ENCODE data around the gene KLHL1. TPM values are rescaled to one million over a fixed set of nuclear protein-coding genes. Genes with fewer than 3 reads are reported as not detected.

The KLHL1 gene
- polyA plus RNA-seq, 1 donor from 2014 or later = 15.5 TPM

DNA sequence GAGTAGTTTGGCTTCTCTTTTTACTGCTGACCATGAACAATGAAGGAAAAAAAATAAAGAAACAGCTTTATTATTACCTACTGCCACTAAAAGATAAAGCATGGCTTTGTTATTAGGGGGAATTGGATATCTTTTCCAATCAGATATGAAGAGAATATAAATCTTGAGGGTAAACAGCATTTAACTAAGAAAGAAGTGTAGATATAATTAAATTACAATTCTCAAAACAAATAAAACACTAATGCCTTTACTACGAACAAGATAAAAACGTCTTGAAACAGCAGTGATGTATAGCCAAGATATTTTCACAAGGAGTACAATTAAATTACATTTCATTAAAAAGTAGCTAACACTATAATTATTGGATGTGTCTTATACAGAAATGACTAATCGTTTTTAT, 426.5 kb downstream of the KLHL1 start:
- no peak overlapping the region for H3K4me3 ChIP-seq (ENCODE audit: low read length)
- H2AFZ ChIP-seq (ENCODE audit: low read depth, low read length) = no peak overlapping the region
- H3F3A ChIP-seq (ENCODE audit: insufficient read depth, low read length, poor library complexity, severe bottlenecking) = no peaks in the 10 kb centered on the region
- TF ChIP-seq, protein P1, sequence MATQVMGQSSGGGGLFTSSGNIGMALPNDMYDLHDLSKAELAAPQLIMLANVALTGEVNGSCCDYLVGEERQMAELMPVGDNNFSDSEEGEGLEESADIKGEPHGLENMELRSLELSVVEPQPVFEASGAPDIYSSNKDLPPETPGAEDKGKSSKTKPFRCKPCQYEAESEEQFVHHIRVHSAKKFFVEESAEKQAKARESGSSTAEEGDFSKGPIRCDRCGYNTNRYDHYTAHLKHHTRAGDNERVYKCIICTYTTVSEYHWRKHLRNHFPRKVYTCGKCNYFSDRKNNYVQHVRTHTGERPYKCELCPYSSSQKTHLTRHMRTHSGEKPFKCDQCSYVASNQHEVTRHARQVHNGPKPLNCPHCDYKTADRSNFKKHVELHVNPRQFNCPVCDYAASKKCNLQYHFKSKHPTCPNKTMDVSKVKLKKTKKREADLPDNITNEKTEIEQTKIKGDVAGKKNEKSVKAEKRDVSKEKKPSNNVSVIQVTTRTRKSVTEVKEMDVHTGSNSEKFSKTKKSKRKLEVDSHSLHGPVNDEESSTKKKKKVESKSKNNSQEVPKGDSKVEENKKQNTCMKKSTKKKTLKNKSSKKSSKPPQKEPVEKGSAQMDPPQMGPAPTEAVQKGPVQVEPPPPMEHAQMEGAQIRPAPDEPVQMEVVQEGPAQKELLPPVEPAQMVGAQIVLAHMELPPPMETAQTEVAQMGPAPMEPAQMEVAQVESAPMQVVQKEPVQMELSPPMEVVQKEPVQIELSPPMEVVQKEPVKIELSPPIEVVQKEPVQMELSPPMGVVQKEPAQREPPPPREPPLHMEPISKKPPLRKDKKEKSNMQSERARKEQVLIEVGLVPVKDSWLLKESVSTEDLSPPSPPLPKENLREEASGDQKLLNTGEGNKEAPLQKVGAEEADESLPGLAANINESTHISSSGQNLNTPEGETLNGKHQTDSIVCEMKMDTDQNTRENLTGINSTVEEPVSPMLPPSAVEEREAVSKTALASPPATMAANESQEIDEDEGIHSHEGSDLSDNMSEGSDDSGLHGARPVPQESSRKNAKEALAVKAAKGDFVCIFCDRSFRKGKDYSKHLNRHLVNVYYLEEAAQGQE (IDR thresholded peaks at IDR 0.05; ENCODE audit: borderline replicate concordance) = no peak
- TF ChIP-seq EP300 (conservative IDR thresholded peaks at IDR 0.05; ENCODE audit: poor library complexity, severe bottlenecking) = no peak
- no peak for TF ChIP-seq TAF1 (IDR thresholded peaks at IDR 0.05; ENCODE audit: low read depth)
- no peak for TF ChIP-seq SMC3 (conservative IDR thresholded peaks at IDR 0.05; ENCODE audit: poor library complexity)
- no peak for TF ChIP-seq MXI1 (conservative IDR thresholded peaks at IDR 0.05; ENCODE audit: poor library complexity, severe bottlenecking)
- TF ChIP-seq POLR2AphosphoS5 (IDR thresholded peaks at IDR 0.05) = no peak
- TF ChIP-seq RAD21 (conservative IDR thresholded peaks at IDR 0.05) = no peak
- TF ChIP-seq, protein P2, sequence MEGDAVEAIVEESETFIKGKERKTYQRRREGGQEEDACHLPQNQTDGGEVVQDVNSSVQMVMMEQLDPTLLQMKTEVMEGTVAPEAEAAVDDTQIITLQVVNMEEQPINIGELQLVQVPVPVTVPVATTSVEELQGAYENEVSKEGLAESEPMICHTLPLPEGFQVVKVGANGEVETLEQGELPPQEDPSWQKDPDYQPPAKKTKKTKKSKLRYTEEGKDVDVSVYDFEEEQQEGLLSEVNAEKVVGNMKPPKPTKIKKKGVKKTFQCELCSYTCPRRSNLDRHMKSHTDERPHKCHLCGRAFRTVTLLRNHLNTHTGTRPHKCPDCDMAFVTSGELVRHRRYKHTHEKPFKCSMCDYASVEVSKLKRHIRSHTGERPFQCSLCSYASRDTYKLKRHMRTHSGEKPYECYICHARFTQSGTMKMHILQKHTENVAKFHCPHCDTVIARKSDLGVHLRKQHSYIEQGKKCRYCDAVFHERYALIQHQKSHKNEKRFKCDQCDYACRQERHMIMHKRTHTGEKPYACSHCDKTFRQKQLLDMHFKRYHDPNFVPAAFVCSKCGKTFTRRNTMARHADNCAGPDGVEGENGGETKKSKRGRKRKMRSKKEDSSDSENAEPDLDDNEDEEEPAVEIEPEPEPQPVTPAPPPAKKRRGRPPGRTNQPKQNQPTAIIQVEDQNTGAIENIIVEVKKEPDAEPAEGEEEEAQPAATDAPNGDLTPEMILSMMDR (IDR thresholded peaks at IDR 0.05; ENCODE audit: poor library complexity, severe bottlenecking) = no peak
- TF ChIP-seq EZH2 (IDR thresholded peaks at IDR 0.05; ENCODE audit: borderline replicate concordance, insufficient read depth, low read length, poor library complexity, severe bottlenecking) = no peak
- H3K4me2 ChIP-seq (ENCODE audit: low read length) = no peak overlapping the region
- H3K79me2 ChIP-seq (replicated peaks; ENCODE audit: insufficient read depth, low read length) = no peaks in the 10 kb centered on the region
- H3K36me3 ChIP-seq (ENCODE audit: insufficient read depth, low read length) = no peaks in the 10 kb centered on the region
- H3K9me3 ChIP-seq (ENCODE audit: low read length) = no peaks in the 10 kb centered on the region
- H4K20me1 ChIP-seq (ENCODE audit: insufficient read depth) = no peaks in the 10 kb centered on the region
- H3K9me2 ChIP-seq (ENCODE audit: insufficient read depth, low read length) = no peaks in the 10 kb centered on the region
- no peak overlapping the region for H3K27ac ChIP-seq (ENCODE audit: low read length)
- no peak overlapping the region for H3K9ac ChIP-seq (ENCODE audit: low read length)
- no peaks in the 10 kb centered on the region for H3K27me3 ChIP-seq (ENCODE audit: insufficient read depth, low read depth, low read length)

DNA sequence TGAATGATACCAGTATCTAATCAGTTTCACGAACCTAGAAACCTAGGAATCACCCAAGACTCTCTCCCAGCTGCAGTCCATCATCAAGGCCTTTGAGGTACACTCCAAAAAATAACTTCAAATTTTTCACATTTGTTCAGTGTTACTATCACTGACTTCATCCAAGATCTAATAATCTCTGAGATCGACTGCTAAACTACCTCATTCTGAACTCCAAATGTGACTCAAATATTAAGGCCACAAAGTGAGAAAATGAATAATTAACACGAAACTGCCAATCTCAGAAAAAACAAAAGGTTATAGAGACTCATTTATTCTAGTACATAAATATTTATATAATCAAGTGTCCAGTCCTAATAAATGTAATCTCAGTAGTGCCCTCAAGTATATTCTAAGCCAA, 430.9 kb downstream of the KLHL1 start:
- Histone ChIP-seq H3K4me3 (ENCODE audit: low read length) (no peak overlapping the region), H3K9me2 (ENCODE audit: insufficient read depth, low read length) (no peaks in the 10 kb centered on the region), H4K20me1 (ENCODE audit: insufficient read depth) (no peaks in the 10 kb centered on the region), H3F3A (ENCODE audit: insufficient read depth, low read length, poor library complexity, severe bottlenecking) (no peaks in the 10 kb centered on the region), H3K4me2 (ENCODE audit: low read length) (no peak overlapping the region), H3K79me2 (replicated peaks; ENCODE audit: insufficient read depth, low read length) (no peaks in the 10 kb centered on the region), H3K9me3 (ENCODE audit: low read length) (no peaks in the 10 kb centered on the region), H2AFZ (ENCODE audit: low read depth, low read length) (no peak overlapping the region), H3K36me3 (ENCODE audit: insufficient read depth, low read length) (no peaks in the 10 kb centered on the region), H3K9ac (ENCODE audit: low read length) (no peak overlapping the region), H3K27me3 (ENCODE audit: insufficient read depth, low read depth, low read length) (no peaks in the 10 kb centered on the region), H3K27ac (ENCODE audit: low read length) (no peak overlapping the region)
- no peak for TF ChIP-seq TAF1 (IDR thresholded peaks at IDR 0.05; ENCODE audit: low read depth)
- TF ChIP-seq, protein P1 (IDR thresholded peaks at IDR 0.05; ENCODE audit: borderline replicate concordance) = no peak
- TF ChIP-seq RAD21 (conservative IDR thresholded peaks at IDR 0.05) = no peak
- no peak for TF ChIP-seq EZH2 (IDR thresholded peaks at IDR 0.05; ENCODE audit: borderline replicate concordance, insufficient read depth, low read length, poor library complexity, severe bottlenecking)
- TF ChIP-seq, protein P2 (IDR thresholded peaks at IDR 0.05; ENCODE audit: poor library complexity, severe bottlenecking) = no peak
- TF ChIP-seq POLR2AphosphoS5 (IDR thresholded peaks at IDR 0.05) = no peak
- no peak for TF ChIP-seq SMC3 (conservative IDR thresholded peaks at IDR 0.05; ENCODE audit: poor library complexity)
- TF ChIP-seq EP300 (conservative IDR thresholded peaks at IDR 0.05; ENCODE audit: poor library complexity, severe bottlenecking) = no peak
- no peak for TF ChIP-seq MXI1 (conservative IDR thresholded peaks at IDR 0.05; ENCODE audit: poor library complexity, severe bottlenecking)

Measured in neural cell (in vitro differentiated cells).